DMS153 treated with DMSO at 0.1 percent for 48 hours (cell line): Measurements from ENCODE around the gene CCDC183.
A peak's percentile ranks its signal among the peaks of the same experiment; 100 is the strongest.

Source experiments
- DNase-seq: peaks from one replicate; lab custom pipeline; 2025; ENCODE audit not compliant: unreplicated experiment; lab: John Stamatoyannopoulos, UW

The CCDC183 gene

GRCh38 chr9:136847826-136848392, 51.8 kb downstream of the CCDC183 start:
- peak; percentile 42 for DNase-seq

- peak; percentile 23 for DNase-seq
Observed at GRCh38 chr9:136848393-136849037, 52.4 kb downstream of the CCDC183 start.

GRCh38 chr9:136849038-136849959, 53.2 kb downstream of the CCDC183 start, which contains the start of gene PHPT1:
TSS of gene PHPT1 (plus strand) at chr9:136849409. CDS start at chr9:136849431, 22 bp downstream.
- peak; percentile 98 for DNase-seq

GRCh38 chr9:136849960-136850865, 54.1 kb downstream of the CCDC183 start:
- no peak for DNase-seq

GRCh38 chr9:136850866-136851775, 55.0 kb downstream of the CCDC183 start:
- DNase-seq: no peak

- no peak for DNase-seq
Observed at GRCh38 chr9:136851941-136852663, 56.0 kb downstream of the CCDC183 start, which contains the start of gene MAMDC4. TSS of gene MAMDC4 (plus strand) at chr9:136852346. CDS start at chr9:136852417, 71 bp downstream.

- DNase-seq: no peak
Observed at GRCh38 chr9:136852664-136853595, 56.8 kb downstream of the CCDC183 start.

GRCh38 chr9:136853596-136854112, 57.5 kb downstream of the CCDC183 start:
- DNase-seq: no peak

- no peak for DNase-seq
Observed at GRCh38 chr9:136854113-136854841, 58.1 kb downstream of the CCDC183 start.

- no peak for DNase-seq
Observed at GRCh38 chr9:136854842-136855460, 58.8 kb downstream of the CCDC183 start.

- no peak for DNase-seq
Observed at GRCh38 chr9:136855461-136856078, 59.4 kb downstream of the CCDC183 start.

- no peak for DNase-seq
Observed at GRCh38 chr9:136856079-136856476, 59.9 kb downstream of the CCDC183 start.

GRCh38 chr9:136856541-136857141, 60.5 kb downstream of the CCDC183 start:
- DNase-seq: no peak

- no peak for DNase-seq
Observed at GRCh38 chr9:136857166-136857565, 61.0 kb downstream of the CCDC183 start.
